Endothelial cell of umbilical vein (primary cell): Measurements from ENCODE around the gene NOL12.

Experiments
- EZH2 ChIP-seq: IDR thresholded peaks from 2 replicates; pipeline ENCODE4 v1.6.1; 2012; ENCODE audit warnings: borderline replicate concordance, low read depth, mild to moderate bottlenecking, moderate library complexity, low read length, inconsistent platforms; ENCODE audit not compliant: severe bottlenecking
- MYC ChIP-seq: IDR thresholded peaks from one replicate; pipeline ENCODE4 v1.6.1; 2011; ENCODE audit warnings: mild to moderate bottlenecking, low read depth, low read length
- POLR2A ChIP-seq: IDR thresholded peaks from 2 replicates; pipeline ENCODE4 v1.6.1; 2012; ENCODE audit warnings: low read depth, mild to moderate bottlenecking, control low read depth, low read length
- TF ChIP-seq, protein P1 (sequence below), 2 donors: IDR thresholded peaks; 1 replicate in 1 of 2; 2 replicates in 1 of 2; pipeline ENCODE4 v1.5.1; 2011; ENCODE audit warnings: low read length in 2 of 2, mild to moderate bottlenecking in 2 of 2, moderate library complexity in 2 of 2, control low read depth in 1 of 2, inconsistent platforms in 1 of 2, low read depth in 1 of 2; ENCODE audit not compliant: insufficient read depth in 1 of 2; ENCODE audit errors: extremely low read depth in 1 of 2

- TF ChIP-seq, protein P1, sequence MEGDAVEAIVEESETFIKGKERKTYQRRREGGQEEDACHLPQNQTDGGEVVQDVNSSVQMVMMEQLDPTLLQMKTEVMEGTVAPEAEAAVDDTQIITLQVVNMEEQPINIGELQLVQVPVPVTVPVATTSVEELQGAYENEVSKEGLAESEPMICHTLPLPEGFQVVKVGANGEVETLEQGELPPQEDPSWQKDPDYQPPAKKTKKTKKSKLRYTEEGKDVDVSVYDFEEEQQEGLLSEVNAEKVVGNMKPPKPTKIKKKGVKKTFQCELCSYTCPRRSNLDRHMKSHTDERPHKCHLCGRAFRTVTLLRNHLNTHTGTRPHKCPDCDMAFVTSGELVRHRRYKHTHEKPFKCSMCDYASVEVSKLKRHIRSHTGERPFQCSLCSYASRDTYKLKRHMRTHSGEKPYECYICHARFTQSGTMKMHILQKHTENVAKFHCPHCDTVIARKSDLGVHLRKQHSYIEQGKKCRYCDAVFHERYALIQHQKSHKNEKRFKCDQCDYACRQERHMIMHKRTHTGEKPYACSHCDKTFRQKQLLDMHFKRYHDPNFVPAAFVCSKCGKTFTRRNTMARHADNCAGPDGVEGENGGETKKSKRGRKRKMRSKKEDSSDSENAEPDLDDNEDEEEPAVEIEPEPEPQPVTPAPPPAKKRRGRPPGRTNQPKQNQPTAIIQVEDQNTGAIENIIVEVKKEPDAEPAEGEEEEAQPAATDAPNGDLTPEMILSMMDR (IDR thresholded peaks at IDR 0.05; ENCODE audit: extremely low read depth in 1 of 2, insufficient read depth in 1 of 2, low read depth in 1 of 2, low read length in 2 of 2), result no peak
- TF ChIP-seq EZH2, result no peak
- no peak for TF ChIP-seq POLR2A
- TF ChIP-seq MYC, result no peak
These were observed 4.3 kb downstream of the NOL12 start for GRCh38 chr22:37690407-37690806.
